ACC112 (cell line): ENCODE measurements around the gene COL12A1.
A peak's percentile ranks its signal among the peaks of the same experiment; 100 is the strongest.

ENCODE experiments used
- H2AFZ ChIP-seq: fragments of 200-600 bp; sonication (generic); one replicate; pipeline ENCODE4 v1.6.0; 2017; ENCODE audit warnings: antibody characterized with exemption, low read length; ENCODE audit not compliant: unreplicated experiment
- H3K27ac ChIP-seq: fragments of 200-600 bp; sonication (generic); 2 replicates; pipeline ENCODE4 v1.5.1; 2014; ENCODE audit warnings: low read depth, mild to moderate bottlenecking, antibody characterized with exemption, low read length, moderate library complexity
- H3K27me3 ChIP-seq: fragments of 200-600 bp; sonication (generic); 2 replicates; pipeline ENCODE4 v1.6.1; 2014; ENCODE audit warnings: mild to moderate bottlenecking, antibody characterized with exemption, low read length, moderate library complexity, mixed read lengths; ENCODE audit not compliant: insufficient read depth
- H3K36me3 ChIP-seq: fragments of 200-600 bp; sonication (generic); 2 replicates; pipeline ENCODE4 v1.6.1; 2016; ENCODE audit warnings: mild to moderate bottlenecking, antibody characterized with exemption, low read length, moderate library complexity, mixed read lengths; ENCODE audit not compliant: insufficient read depth
- H3K4me1 ChIP-seq: fragments of 200-600 bp; sonication (generic); one replicate; pipeline ENCODE4 v1.6.1; 2016; ENCODE audit warnings: low read length, mixed read lengths; ENCODE audit not compliant: insufficient read depth, unreplicated experiment, control insufficient read depth
- H3K4me3 ChIP-seq: fragments of 200-600 bp; sonication (generic); 2 replicates; pipeline ENCODE4 v1.5.1; 2014; ENCODE audit warnings: mild to moderate bottlenecking, low read depth, low read length
- H3K79me2 ChIP-seq: fragments of 200-600 bp; sonication (generic); one replicate; pipeline ENCODE4 v1.6.0; 2016; ENCODE audit warnings: low read length; ENCODE audit not compliant: control insufficient read depth, unreplicated experiment, insufficient read depth

COL12A1 gene

GRCh38 chr6:75171986-75172385 is 33.9 kb downstream of the COL12A1 start:
- H3K27me3 ChIP-seq, result no peaks in the 10 kb centered on the region
- H3K4me1 ChIP-seq, result peaks cover 12% of the 10 kb centered on the region
- H3K36me3 ChIP-seq, result peaks cover 7% of the 10 kb centered on the region; the same call in 1 of the 2 replicates
- no peak overlapping the region for H3K27ac ChIP-seq
- no peak overlapping the region for H3K4me3 ChIP-seq
- no peak overlapping the region for H2AFZ ChIP-seq
- H3K79me2 ChIP-seq, result no peaks in the 10 kb centered on the region

- Histone ChIP-seq H2AFZ (no peak overlapping the region), H3K27ac (0 out of 2 replicates have a peak overlapping the region, but pooled peaks have one; percentile 2), H3K36me3 (peaks cover 7% of the 10 kb centered on the region; the same call in 1 of the 2 replicates), H3K4me3 (no peak overlapping the region), H3K4me1 (peaks cover 15% of the 10 kb centered on the region), H3K27me3 (no peaks in the 10 kb centered on the region), H3K79me2 (no peaks in the 10 kb centered on the region)
These were observed 34.3 kb downstream of the COL12A1 start for GRCh38 chr6:75171567-75171966.

GRCh38 chr6:75170691-75171560 is 34.9 kb downstream of the COL12A1 start:
- Histone ChIP-seq H3K27ac (0 out of 2 replicates have a peak overlapping the region, but pooled peaks have one; percentile 2), H3K36me3 (peaks cover 7% of the 10 kb centered on the region; the same call in 1 of the 2 replicates), H3K4me1 (peaks cover 17% of the 10 kb centered on the region), H2AFZ (no peak overlapping the region), H3K79me2 (no peaks in the 10 kb centered on the region), H3K27me3 (no peaks in the 10 kb centered on the region), H3K4me3 (no peak overlapping the region)

GRCh38 chr6:75169689-75170586 is 35.9 kb downstream of the COL12A1 start:
- Histone ChIP-seq H2AFZ (no peak overlapping the region), H3K27me3 (no peaks in the 10 kb centered on the region), H3K4me1 (peaks cover 17% of the 10 kb centered on the region)

GRCh38 chr6:75167851-75168250 is 38.0 kb downstream of the COL12A1 start:
- Histone ChIP-seq H3K79me2 (no peaks in the 10 kb centered on the region), H2AFZ (no peak overlapping the region), H3K4me1 (peaks cover 17% of the 10 kb centered on the region), H3K27me3 (no peaks in the 10 kb centered on the region), H3K27ac (peak overlapping the region; percentile 8; the same call in 1 of the 2 replicates), H3K36me3 (0 out of 2 replicates have a peak, but pooled peaks cover 7% of the 10 kb centered on the region), H3K4me3 (no peak overlapping the region)

More at GRCh38 chr6:75169689-75170586, 35.9 kb downstream of the COL12A1 start:
- Histone ChIP-seq H3K27ac (no peak overlapping the region), H3K79me2 (no peaks in the 10 kb centered on the region), H3K4me3 (no peak overlapping the region), H3K36me3 (peaks cover 7% of the 10 kb centered on the region; the same call in 1 of the 2 replicates)

GRCh38 chr6:75167325-75167724 is 38.5 kb downstream of the COL12A1 start:
- no peak overlapping the region for H3K4me3 ChIP-seq
- H3K79me2 ChIP-seq, result no peaks in the 10 kb centered on the region
- no peak overlapping the region for H3K27ac ChIP-seq
- no peaks in the 10 kb centered on the region for H3K27me3 ChIP-seq
- peaks cover 17% of the 10 kb centered on the region for H3K4me1 ChIP-seq
- H3K36me3 ChIP-seq, result 0 out of 2 replicates have a peak, but pooled peaks cover 7% of the 10 kb centered on the region
- no peak overlapping the region for H2AFZ ChIP-seq

GRCh38 chr6:75166773-75167172 is 39.1 kb downstream of the COL12A1 start:
- Histone ChIP-seq H3K27me3 (no peaks in the 10 kb centered on the region), H3K27ac (no peak overlapping the region), H3K4me1 (peaks cover 17% of the 10 kb centered on the region), H2AFZ (no peak overlapping the region), H3K79me2 (no peaks in the 10 kb centered on the region), H3K36me3 (0 out of 2 replicates have a peak, but pooled peaks cover 7% of the 10 kb centered on the region), H3K4me3 (no peak overlapping the region)

GRCh38 chr6:75166236-75166635 is 39.6 kb downstream of the COL12A1 start:
- Histone ChIP-seq H3K27me3 (no peaks in the 10 kb centered on the region), H3K4me3 (no peak overlapping the region), H3K4me1 (peaks cover 17% of the 10 kb centered on the region), H3K79me2 (no peaks in the 10 kb centered on the region), H3K27ac (no peak overlapping the region), H2AFZ (no peak overlapping the region), H3K36me3 (0 out of 2 replicates have a peak, but pooled peaks cover 7% of the 10 kb centered on the region)

GRCh38 chr6:75158176-75158575 is 47.7 kb downstream of the COL12A1 start:
- H3K4me1 ChIP-seq, result no peaks in the 10 kb centered on the region
- H3K4me3 ChIP-seq, result no peak overlapping the region
- H3K36me3 ChIP-seq, result no peaks in the 10 kb centered on the region; the same call in 1 of the 2 replicates
- H3K79me2 ChIP-seq, result no peaks in the 10 kb centered on the region
- no peaks in the 10 kb centered on the region for H3K27me3 ChIP-seq
- no peak overlapping the region for H2AFZ ChIP-seq
- H3K27ac ChIP-seq, result no peak overlapping the region

GRCh38 chr6:75157336-75157735 is 48.5 kb downstream of the COL12A1 start:
- H2AFZ ChIP-seq, result no peak overlapping the region
- no peak overlapping the region for H3K4me3 ChIP-seq
- H3K27me3 ChIP-seq, result no peaks in the 10 kb centered on the region
- no peaks in the 10 kb centered on the region for H3K4me1 ChIP-seq
- H3K79me2 ChIP-seq, result no peaks in the 10 kb centered on the region
- no peaks in the 10 kb centered on the region; the same call in 1 of the 2 replicates for H3K36me3 ChIP-seq
- no peak overlapping the region for H3K27ac ChIP-seq
